Thyroid gland (tissue), 4 donors: Measurements from ENCODE around the gene NCKAP5.

Experiments used
- POLR2A ChIP-seq, 2 donors: fragments of 450-650 bp; IDR thresholded peaks; one replicate each; pipeline ENCODE4 v1.6.1; 2017; ENCODE audit warnings: antibody characterized with exemption in 2 of 2, mild to moderate bottlenecking in 2 of 2, moderate library complexity in 1 of 2
- TF ChIP-seq, protein P1 (sequence below), 6 experiments: fragments of 200-600 bp in 3 of 6; fragments of 450-650 bp in 3 of 6; sonication (generic) in 3 of 6; IDR thresholded peaks; one replicate each; pipeline ENCODE4 v1.5.1; 2016 to 2019; ENCODE audit warnings: antibody characterized with exemption in 6 of 6, mild to moderate bottlenecking in 2 of 6, inconsistent platforms in 1 of 6, moderate library complexity in 1 of 6

DNA sequence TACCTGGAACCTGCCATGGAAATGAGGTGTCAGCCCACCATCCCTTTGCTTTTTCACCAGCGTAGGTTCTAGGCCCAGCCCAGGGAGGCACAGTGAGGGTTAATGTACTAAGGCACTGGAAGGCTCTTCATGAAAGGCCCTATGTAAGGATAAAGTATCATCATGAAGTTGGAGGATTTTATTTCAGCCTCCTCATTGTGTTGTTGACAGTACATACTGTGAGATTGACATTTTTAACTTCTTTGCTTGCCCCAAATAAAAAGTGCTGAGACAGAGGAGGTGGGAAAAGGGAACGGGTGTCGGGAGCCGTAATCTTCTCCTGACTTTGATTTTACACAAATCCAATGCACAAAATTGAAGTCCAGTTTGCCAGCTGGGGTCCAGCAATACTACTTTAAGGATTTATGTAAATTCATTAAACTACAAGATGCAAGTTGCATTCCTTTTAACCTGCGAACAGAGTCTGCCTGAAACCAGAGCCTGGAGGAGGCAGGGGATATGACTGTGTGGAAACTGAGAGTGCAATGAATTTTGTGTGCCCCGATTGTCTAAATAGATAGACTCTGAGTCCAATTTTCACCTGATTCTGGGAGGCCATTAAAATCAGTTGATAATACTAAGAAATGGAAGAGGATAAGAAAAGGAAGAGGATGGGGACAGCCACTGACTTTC is 5.4 kb upstream of the NCKAP5 start:
- TF ChIP-seq, protein P1, sequence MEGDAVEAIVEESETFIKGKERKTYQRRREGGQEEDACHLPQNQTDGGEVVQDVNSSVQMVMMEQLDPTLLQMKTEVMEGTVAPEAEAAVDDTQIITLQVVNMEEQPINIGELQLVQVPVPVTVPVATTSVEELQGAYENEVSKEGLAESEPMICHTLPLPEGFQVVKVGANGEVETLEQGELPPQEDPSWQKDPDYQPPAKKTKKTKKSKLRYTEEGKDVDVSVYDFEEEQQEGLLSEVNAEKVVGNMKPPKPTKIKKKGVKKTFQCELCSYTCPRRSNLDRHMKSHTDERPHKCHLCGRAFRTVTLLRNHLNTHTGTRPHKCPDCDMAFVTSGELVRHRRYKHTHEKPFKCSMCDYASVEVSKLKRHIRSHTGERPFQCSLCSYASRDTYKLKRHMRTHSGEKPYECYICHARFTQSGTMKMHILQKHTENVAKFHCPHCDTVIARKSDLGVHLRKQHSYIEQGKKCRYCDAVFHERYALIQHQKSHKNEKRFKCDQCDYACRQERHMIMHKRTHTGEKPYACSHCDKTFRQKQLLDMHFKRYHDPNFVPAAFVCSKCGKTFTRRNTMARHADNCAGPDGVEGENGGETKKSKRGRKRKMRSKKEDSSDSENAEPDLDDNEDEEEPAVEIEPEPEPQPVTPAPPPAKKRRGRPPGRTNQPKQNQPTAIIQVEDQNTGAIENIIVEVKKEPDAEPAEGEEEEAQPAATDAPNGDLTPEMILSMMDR (IDR thresholded peaks at IDR 0.05), result no peak
- TF ChIP-seq POLR2A (IDR thresholded peaks at IDR 0.05), result no peak
